SJSA1 (cell line): ENCODE results near the gene SCART1. TPM values are rescaled to one million over a fixed set of nuclear protein-coding genes. Genes with fewer than 3 reads are reported as not detected.
"Not testable (repeated sequence)": the region's sequence is repeated elsewhere in the genome, so short reads cannot be mapped to it uniquely, and the experiment has no call there.

Experiments
- DNase-seq, 2 experiments: peaks; one replicate each; pipeline ENCODE4 v3.0.0-alpha.2; 2015 to 2020; ENCODE audit warnings: low spot score in 2 of 2, low read depth in 1 of 2
- H3K27ac ChIP-seq: fragments of 250-450 bp; sonication (Bioruptor Pico); 2 replicates; pipeline ENCODE4 v1.5.1; 2020; ENCODE audit warnings: mild to moderate bottlenecking, moderate library complexity
- H3K27me3 ChIP-seq: fragments of 250-450 bp; sonication (Bioruptor Pico); replicated peaks from 2 replicates; pipeline ENCODE4 v1.5.1; 2020; ENCODE audit warnings: mild to moderate bottlenecking, moderate library complexity
- H3K36me3 ChIP-seq: fragments of 250-450 bp; sonication (Bioruptor Pico); 2 replicates; pipeline ENCODE4 v1.5.1; 2020; ENCODE audit warnings: mild to moderate bottlenecking
- H3K4me1 ChIP-seq: fragments of 250-450 bp; sonication (Bioruptor Pico); replicated peaks from 2 replicates; pipeline ENCODE4 v1.6.1; 2021; ENCODE audit warnings: mild to moderate bottlenecking
- H3K4me3 ChIP-seq: fragments of 250-450 bp; sonication (Bioruptor Pico); 2 replicates; pipeline ENCODE4 v1.5.1; 2020; ENCODE audit warnings: mild to moderate bottlenecking
- H3K9me3 ChIP-seq: fragments of 250-450 bp; sonication (Bioruptor Pico); replicated peaks from 2 replicates; pipeline ENCODE4 v1.5.1; 2020; ENCODE audit warnings: mild to moderate bottlenecking
- total RNA-seq: library from RNA; depleted of rRNA; stranded (reverse); fragments of >200 nt; shearing (Covaris generic); gene quantifications from 2 replicates; pipeline ENCODE4 v1.2.3, GENCODE V29; 2014

Gene SCART1
- total RNA-seq, 1 experiment from 2014 or later = 0.18 TPM

GRCh38 chr10:133422223-133422806 is 31.4 kb upstream of the SCART1 start:
- no peaks in the 10 kb centered on the region for H3K9me3 ChIP-seq
- H3K36me3 ChIP-seq = peaks cover 21% of the 10 kb centered on the region
- no peaks in the 10 kb centered on the region for H3K4me1 ChIP-seq
- H3K27ac ChIP-seq = no peak overlapping the region
- DNase-seq = no peak
- H3K4me3 ChIP-seq = no peak overlapping the region
- peaks cover 3% of the 10 kb centered on the region; the same call in 1 of the 2 replicates for H3K27me3 ChIP-seq

GRCh38 chr10:133422807-133423771 is 30.7 kb upstream of the SCART1 start:
- peaks cover 3% of the 10 kb centered on the region; the same call in 1 of the 2 replicates for H3K27me3 ChIP-seq
- H3K4me3 ChIP-seq = no peak overlapping the region
- peaks cover 16% of the 10 kb centered on the region for H3K36me3 ChIP-seq
- H3K4me1 ChIP-seq = no peaks in the 10 kb centered on the region
- H3K9me3 ChIP-seq = no peaks in the 10 kb centered on the region
- no peak overlapping the region for H3K27ac ChIP-seq
- no peak for DNase-seq

- not testable (repeated sequence) for H3K4me1 ChIP-seq, H3K4me3 ChIP-seq
- H3K36me3 ChIP-seq = peaks cover 12% of the 10 kb centered on the region
These were observed 29.6 kb upstream of the SCART1 start for GRCh38 chr10:133424102-133424501.

GRCh38 chr10:133424601-133425000 is 29.1 kb upstream of the SCART1 start, which contains the start of gene SPRN:
Gene SPRN (minus strand): TSS chr10:133424625. CDS start chr10:133423681, 944 bp downstream.
- H3K4me1 ChIP-seq, H3K27ac ChIP-seq, H3K36me3 ChIP-seq, H3K9me3 ChIP-seq, H3K27me3 ChIP-seq, DNase-seq, H3K4me3 ChIP-seq: not testable (repeated sequence)

More at GRCh38 chr10:133424102-133424501, 29.6 kb upstream of the SCART1 start:
- not testable (repeated sequence) for DNase-seq, H3K9me3 ChIP-seq, H3K27me3 ChIP-seq, H3K27ac ChIP-seq

- H3K27me3 ChIP-seq, H3K4me1 ChIP-seq, H3K4me3 ChIP-seq, DNase-seq, H3K27ac ChIP-seq, H3K36me3 ChIP-seq, H3K9me3 ChIP-seq: not testable (repeated sequence)
These were observed 24.2 kb upstream of the SCART1 start for GRCh38 chr10:133429571-133429970.

- H3K4me3 ChIP-seq, H3K27ac ChIP-seq, H3K27me3 ChIP-seq, H3K36me3 ChIP-seq, H3K9me3 ChIP-seq, DNase-seq, H3K4me1 ChIP-seq: not testable (repeated sequence)
These were observed 21.7 kb upstream of the SCART1 start for GRCh38 chr10:133431888-133432613.

GRCh38 chr10:133432789-133433188 is 21.0 kb upstream of the SCART1 start:
- not testable (repeated sequence) for DNase-seq, H3K4me1 ChIP-seq, H3K27ac ChIP-seq, H3K36me3 ChIP-seq, H3K27me3 ChIP-seq, H3K4me3 ChIP-seq, H3K9me3 ChIP-seq

- Histone ChIP-seq H3K4me3 (no peak overlapping the region), H3K9me3 (peaks cover 4% of the 10 kb centered on the region; the same call in 1 of the 2 replicates), H3K27me3 (no peaks in the 10 kb centered on the region), H3K27ac (no peak overlapping the region), H3K4me1 (no peaks in the 10 kb centered on the region), H3K36me3 (no peaks in the 10 kb centered on the region)
- no peak for DNase-seq
These were observed 15.0 kb upstream of the SCART1 start for GRCh38 chr10:133438711-133439273.

GRCh38 chr10:133439517-133440461 is 14.0 kb upstream of the SCART1 start:
- Histone ChIP-seq H3K9me3 (peaks cover 7% of the 10 kb centered on the region), H3K4me3 (no peak overlapping the region), H3K27me3 (no peaks in the 10 kb centered on the region), H3K4me1 (no peaks in the 10 kb centered on the region), H3K27ac (no peak overlapping the region), H3K36me3 (no peaks in the 10 kb centered on the region)
- peak in 1 of 2 experiments; percentile 30 for DNase-seq

GRCh38 chr10:133440633-133441285 is 13.0 kb upstream of the SCART1 start:
- H3K4me3 ChIP-seq = no peak overlapping the region
- no peak for DNase-seq
- H3K27ac ChIP-seq = no peak overlapping the region
- no peaks in the 10 kb centered on the region for H3K4me1 ChIP-seq
- H3K36me3 ChIP-seq = no peaks in the 10 kb centered on the region
- no peaks in the 10 kb centered on the region for H3K27me3 ChIP-seq
- H3K9me3 ChIP-seq = peaks cover 13% of the 10 kb centered on the region

- not testable (repeated sequence) for H3K4me1 ChIP-seq, H3K27ac ChIP-seq, H3K4me3 ChIP-seq, H3K27me3 ChIP-seq, DNase-seq, H3K36me3 ChIP-seq
- H3K9me3 ChIP-seq = peaks cover 16% of the 10 kb centered on the region
These were observed 12.4 kb upstream of the SCART1 start for GRCh38 chr10:133441356-133441755.

- Histone ChIP-seq H3K9me3 (peaks cover 19% of the 10 kb centered on the region), H3K4me1 (no peaks in the 10 kb centered on the region), H3K27me3 (no peaks in the 10 kb centered on the region), H3K36me3 (no peaks in the 10 kb centered on the region), H3K4me3 (no peak overlapping the region), H3K27ac (no peak overlapping the region)
- DNase-seq = peak in 1 of 2 experiments; percentile 38
These were observed 12.0 kb upstream of the SCART1 start for GRCh38 chr10:133441780-133442179.
